MCF 10A (cell line): Measurements from ENCODE around the gene PDZRN3. TPM values are rescaled to one million over a fixed set of nuclear protein-coding genes. Genes with fewer than 3 reads are reported as not detected.
A peak's percentile ranks its signal among the peaks of the same experiment; 100 is the strongest.

Experiments used
- BruUV-seq: library from RNA; stranded (reverse); fragments of 400-500 nt; replicated peaks from 2 replicates; lab custom pipeline; 2021; lab: Mats Ljungman, UMichigan
- CTCF ChIA-PET: fragments of 300-600 bp; sonication (Branson Sonifier 250); formaldehyde crosslinking; extraction: SDS; loops from one replicate; lab custom pipeline; 2021; ENCODE audit warnings: antibody characterized with exemption, inconsistent platforms; lab: Yijun Ruan, JAX
- POLR2A ChIA-PET: fragments of 300-600, 350-650 bp; sonication (Branson Sonifier 250); formaldehyde crosslinking; extraction: SDS; loops from one replicate; lab custom pipeline; 2020; ENCODE audit warnings: antibody characterized with exemption, inconsistent platforms; lab: Yijun Ruan, JAX
- DNase-seq: peaks from one replicate; pipeline ENCODE4 v3.0.0-alpha.2; 2018; ENCODE audit not compliant: unreplicated experiment
- H3K27ac Mint-ChIP-seq: one replicate; pipeline ENCODE4 v1.8.0; 2022; ENCODE audit warnings: mild to moderate bottlenecking, low read depth, mixed read lengths; ENCODE audit not compliant: unreplicated experiment
- H3K27me3 Mint-ChIP-seq: one replicate; pipeline ENCODE4 v1.8.0; 2022; ENCODE audit warnings: mixed read lengths; ENCODE audit not compliant: insufficient read depth, unreplicated experiment
- H3K36me3 Mint-ChIP-seq: one replicate; pipeline ENCODE4 v1.8.0; 2022; ENCODE audit warnings: mild to moderate bottlenecking, moderate library complexity, mixed read lengths; ENCODE audit not compliant: insufficient read depth, unreplicated experiment
- H3K4me1 Mint-ChIP-seq: one replicate; pipeline ENCODE4 v1.8.0; 2022; ENCODE audit warnings: mixed read lengths; ENCODE audit not compliant: insufficient read depth, unreplicated experiment
- H3K4me3 Mint-ChIP-seq: one replicate; pipeline ENCODE4 v1.8.0; 2022; ENCODE audit warnings: mild to moderate bottlenecking, moderate library complexity, mixed read lengths; ENCODE audit not compliant: unreplicated experiment
- H3K9me3 Mint-ChIP-seq: one replicate; pipeline ENCODE4 v1.8.0; 2022; ENCODE audit warnings: mixed read lengths; ENCODE audit not compliant: unreplicated experiment
- CTCF ChIP-seq: fragments of 200-600 bp; IDR thresholded peaks from one replicate; pipeline ENCODE4 v1.8.0; 2022; ENCODE audit warnings: antibody characterized with exemption, mild to moderate bottlenecking; ENCODE audit not compliant: unreplicated experiment
- intact Hi-C: fragments of 100-400 bp; cut with micrococcal nuclease; formaldehyde crosslinking; loops from 2 replicates; pipeline ENCODE4 v1.14.1; 2022
- total RNA-seq: library from RNA; stranded (reverse); gene quantifications from 2 replicates; pipeline ENCODE4 v1.2.3, GENCODE V29; 2022

PDZRN3 gene
- total RNA-seq, 1 experiment from 2014 or later = not detected

GRCh38 chr3:73364517-73364916, 260.2 kb downstream of the PDZRN3 start:
- Mint-ChIP-seq H3K27ac (no peak overlapping the region), H3K9me3 (peaks cover 18% of the 10 kb centered on the region), H3K4me3 (no peak overlapping the region), H3K27me3 (no peaks in the 10 kb centered on the region), H3K36me3 (no peaks in the 10 kb centered on the region), H3K4me1 (no peaks in the 10 kb centered on the region)
- CTCF ChIA-PET = interaction anchor here (1.0 kb wide), 1 partner anchor 36 kb away, joined by 4 read pairs; no protein-coding TSS in a partner anchor
- no peak for TF ChIP-seq CTCF
- DNase-seq = peak; percentile 59
- no TSS peak for BruUV-seq
- intact Hi-C loops = no loop called here
- POLR2A ChIA-PET = interaction anchor here (0.5 kb wide), 1 partner anchor 132 kb away, joined by 3 read pairs; no protein-coding TSS in a partner anchor

GRCh38 chr3:73363093-73363492, 261.6 kb downstream of the PDZRN3 start:
- no peak overlapping the region for H3K4me3 Mint-ChIP-seq
- CTCF ChIA-PET = no interaction called here
- no peak for DNase-seq
- BruUV-seq = no TSS peak
- no peaks in the 10 kb centered on the region for H3K36me3 Mint-ChIP-seq
- H3K27me3 Mint-ChIP-seq = no peaks in the 10 kb centered on the region
- H3K9me3 Mint-ChIP-seq = peaks cover 24% of the 10 kb centered on the region
- no peak overlapping the region for H3K27ac Mint-ChIP-seq
- TF ChIP-seq CTCF = no peak
- no peaks in the 10 kb centered on the region for H3K4me1 Mint-ChIP-seq
- POLR2A ChIA-PET = no interaction called here
- intact Hi-C loops = no loop called here

- DNase-seq = no peak
- TF ChIP-seq CTCF = no peak
- Mint-ChIP-seq H3K27ac (no peak overlapping the region), H3K36me3 (no peaks in the 10 kb centered on the region), H3K4me1 (no peaks in the 10 kb centered on the region), H3K9me3 (peaks cover 33% of the 10 kb centered on the region), H3K4me3 (no peak overlapping the region), H3K27me3 (no peaks in the 10 kb centered on the region)
- ChIA-PET POLR2A (no interaction called here), CTCF (interaction anchor here (0.6 kb wide), 1 partner anchor 23 kb away, joined by 3 read pairs; no protein-coding TSS in a partner anchor)
- no TSS peak for BruUV-seq
- intact Hi-C loops = no loop called here
Observed at GRCh38 chr3:73361591-73361990, 263.1 kb downstream of the PDZRN3 start.

- peaks cover 23% of the 10 kb centered on the region for H3K27me3 Mint-ChIP-seq
- no peak for TF ChIP-seq CTCF
- ChIA-PET POLR2A (no interaction called here), CTCF (interaction anchor here (0.6 kb wide), 1 partner anchor 1651 kb away, joined by 3 read pairs; no protein-coding TSS in a partner anchor)
- no peaks in the 10 kb centered on the region for H3K36me3 Mint-ChIP-seq
- H3K27ac Mint-ChIP-seq = no peak overlapping the region
- no peaks in the 10 kb centered on the region for H3K4me1 Mint-ChIP-seq
- peaks cover 15% of the 10 kb centered on the region for H3K9me3 Mint-ChIP-seq
- BruUV-seq = no TSS peak
- intact Hi-C loops = no loop called here
- no peak for DNase-seq
- H3K4me3 Mint-ChIP-seq = no peak overlapping the region
Observed at GRCh38 chr3:73353649-73354217, 271.0 kb downstream of the PDZRN3 start.
